Measurements from ENCODE around the gene NTM. TPM values are rescaled to one million over a fixed set of nuclear protein-coding genes. Genes with fewer than 3 reads are reported as not detected.

Gene NTM
- total RNA-seq, 2 donors from 2014 or later, result not detected

- H3K4me3 ChIP-seq, result no peak overlapping the region
- H3K36me3 ChIP-seq, result no peaks in the 10 kb centered on the region
- DNase-seq (ENCODE audit: low spot score), result no peak
- H3K4me1 ChIP-seq (ENCODE audit: control insufficient read depth in 1 of 2, low read depth in 2 of 2), result no peaks in the 10 kb centered on the region
- no peak for TF ChIP-seq CTCF (IDR thresholded peaks at IDR 0.05)
- no peak for ATAC-seq (ENCODE audit: insufficient number of reproducible peaks, low FRiP score, low read depth)
- no peak overlapping the region for H3K27ac ChIP-seq
- H3K27me3 ChIP-seq (replicated peaks; ENCODE audit: insufficient read depth), result no peaks in the 10 kb centered on the region
- no peaks in the 10 kb centered on the region for H3K9me3 ChIP-seq
Measured at GRCh38 chr11:131940126-131940525, 569.7 kb downstream of the NTM start.

- Histone ChIP-seq H3K36me3 (no peaks in the 10 kb centered on the region), H3K27me3 (replicated peaks; ENCODE audit: insufficient read depth) (no peaks in the 10 kb centered on the region), H3K9me3 (no peaks in the 10 kb centered on the region), H3K4me3 (no peak overlapping the region), H3K4me1 (ENCODE audit: control insufficient read depth in 1 of 2, low read depth in 2 of 2) (no peaks in the 10 kb centered on the region), H3K27ac (no peak overlapping the region)
- DNase-seq (ENCODE audit: low spot score) (no peak), ATAC-seq (ENCODE audit: insufficient number of reproducible peaks, low FRiP score, low read depth) (no peak)
- no peak for TF ChIP-seq CTCF (IDR thresholded peaks at IDR 0.05)
Measured at GRCh38 chr11:131942878-131943277, 572.5 kb downstream of the NTM start.

GRCh38 chr11:131943295-131943694 is 572.9 kb downstream of the NTM start:
- no peak overlapping the region for H3K27ac ChIP-seq
- no peak for ATAC-seq (ENCODE audit: insufficient number of reproducible peaks, low FRiP score, low read depth)
- H3K4me3 ChIP-seq, result no peak overlapping the region
- DNase-seq (ENCODE audit: low spot score), result no peak
- no peaks in the 10 kb centered on the region for H3K4me1 ChIP-seq (ENCODE audit: control insufficient read depth in 1 of 2, low read depth in 2 of 2)
- no peak for TF ChIP-seq CTCF (IDR thresholded peaks at IDR 0.05)
- no peaks in the 10 kb centered on the region for H3K27me3 ChIP-seq (replicated peaks; ENCODE audit: insufficient read depth)
- H3K9me3 ChIP-seq, result no peaks in the 10 kb centered on the region
- no peaks in the 10 kb centered on the region for H3K36me3 ChIP-seq

- Histone ChIP-seq H3K9me3 (no peaks in the 10 kb centered on the region), H3K27me3 (replicated peaks; ENCODE audit: insufficient read depth) (no peaks in the 10 kb centered on the region), H3K36me3 (no peaks in the 10 kb centered on the region), H3K27ac (no peak overlapping the region), H3K4me1 (ENCODE audit: control insufficient read depth in 1 of 2, low read depth in 2 of 2) (no peaks in the 10 kb centered on the region), H3K4me3 (no peak overlapping the region)
- ATAC-seq (ENCODE audit: insufficient number of reproducible peaks, low FRiP score, low read depth) (no peak), DNase-seq (ENCODE audit: low spot score) (no peak)
- no peak for TF ChIP-seq CTCF (IDR thresholded peaks at IDR 0.05)
Measured at GRCh38 chr11:131944736-131945135, 574.3 kb downstream of the NTM start.

- Histone ChIP-seq H3K27ac (no peak overlapping the region), H3K4me3 (no peak overlapping the region), H3K27me3 (replicated peaks; ENCODE audit: insufficient read depth) (no peaks in the 10 kb centered on the region), H3K36me3 (no peaks in the 10 kb centered on the region), H3K9me3 (no peaks in the 10 kb centered on the region), H3K4me1 (ENCODE audit: control insufficient read depth in 1 of 2, low read depth in 2 of 2) (no peaks in the 10 kb centered on the region)
- ATAC-seq (ENCODE audit: insufficient number of reproducible peaks, low FRiP score, low read depth) (no peak), DNase-seq (ENCODE audit: low spot score) (no peak)
- no peak for TF ChIP-seq CTCF (IDR thresholded peaks at IDR 0.05)
Measured at GRCh38 chr11:131945706-131946105, 575.3 kb downstream of the NTM start.
